K562 (cell line): Measurements from ENCODE around the gene TAF10. TPM values are rescaled to one million over a fixed set of nuclear protein-coding genes. Genes with fewer than 3 reads are reported as not detected.

Source experiments
- ATAC-seq: fragments of 200-7000 bp; cut with Tn5 transposase; 3 replicates; pipeline ENCODE4 v1.9.1; 2020; ENCODE audit warnings: moderate library complexity
- BruUV-seq: library from RNA; stranded (reverse); fragments of 400-500 nt; replicated peaks from 2 replicates; lab custom pipeline; 2021; lab: Mats Ljungman, UMichigan
- CTCF ChIA-PET: fragments of 300-600 bp; formaldehyde crosslinking; extraction: SDS; loops from one replicate; lab custom pipeline; 2021; ENCODE audit warnings: low intra/inter-chr PET ratio; lab: Yijun Ruan, JAX
- POLR2A ChIA-PET: fragments of 300-600, 350-650 bp; sonication (Branson Sonifier 250); formaldehyde crosslinking; extraction: SDS; loops from one replicate; lab custom pipeline; 2021; ENCODE audit warnings: antibody characterized with exemption, inconsistent platforms; lab: Yijun Ruan, JAX
- DNase-seq, 4 experiments: peaks; one replicate each; pipeline versions ENCODE4 v3.0.0 to v3.0.0-alpha.2; 2011 to 2018; ENCODE audit warnings: low spot score in 3 of 4, mixed read lengths in 3 of 4; ENCODE audit errors: extremely low read depth in 1 of 4
- FAIRE-seq: peaks from 2 replicates; lab custom pipeline; 2011; peaks lifted over from hg19 to GRCh38; lab: Jason Lieb, UNC
- H2AFZ ChIP-seq: 2 replicates; pipeline ENCODE4 v1.6.0; 2011; ENCODE audit warnings: low read depth, low read length, control low read depth, inconsistent platforms
- H3K27ac ChIP-seq: fragments of 200-600 bp; 3 replicates; pipeline ENCODE4 v1.8.0; 2011; ENCODE audit warnings: low read depth, mild to moderate bottlenecking, control low read depth, inconsistent platforms, low read length, moderate library complexity, mixed read lengths; ENCODE audit errors: extremely low read depth
- H3K27me3 ChIP-seq, 2 experiments: fragments of 300-600 bp in 1 of 2; 2 replicates in 1 of 2; 3 replicates in 1 of 2; pipeline versions ENCODE4 v1.6.0 to v1.8.0; 2011; ENCODE audit warnings: inconsistent platforms in 2 of 2, low read length in 2 of 2, mild to moderate bottlenecking in 1 of 2, mixed read lengths in 1 of 2, moderate library complexity in 1 of 2; ENCODE audit not compliant: control insufficient read depth in 2 of 2, insufficient read depth in 2 of 2
- H3K36me3 ChIP-seq: fragments of 300-600 bp; 3 replicates; pipeline ENCODE4 v1.8.0; 2011; ENCODE audit warnings: mild to moderate bottlenecking, low read length, inconsistent platforms; ENCODE audit not compliant: control insufficient read depth, insufficient read depth
- H3K4me1 ChIP-seq, 2 experiments: fragments of 200-600 bp in 1 of 2; replicated peaks in 1 of 2; 2 replicates in 1 of 2; 3 replicates in 1 of 2; pipeline versions ENCODE4 v1.5.1 to v1.8.0; 2011; ENCODE audit warnings: inconsistent platforms in 2 of 2, low read length in 2 of 2, mild to moderate bottlenecking in 1 of 2, mixed read lengths in 1 of 2, moderate library complexity in 1 of 2; ENCODE audit not compliant: control insufficient read depth in 2 of 2, insufficient read depth in 2 of 2
- H3K4me2 ChIP-seq: 2 replicates; pipeline ENCODE4 v1.6.1; 2011; ENCODE audit warnings: low read length, control low read depth, inconsistent platforms, mixed read lengths; ENCODE audit not compliant: insufficient read depth
- H3K4me3 ChIP-seq: fragments of 200-600 bp; sonication (generic), shearing (Covaris generic); 2 replicates; pipeline ENCODE4 v1.5.1; 2016; ENCODE audit warnings: control low read depth, inconsistent platforms
- H3K79me2 ChIP-seq: fragments of 200-600 bp; 3 replicates; pipeline ENCODE4 v1.8.0; 2011; ENCODE audit warnings: low read length, inconsistent platforms; ENCODE audit not compliant: control insufficient read depth, insufficient read depth
- H3K9ac ChIP-seq, 2 experiments: 2 replicates each; pipeline versions ENCODE4 v1.6.0 to v1.6.1; 2011; ENCODE audit warnings: low read depth in 2 of 2, low read length in 2 of 2, control low read depth in 1 of 2, inconsistent platforms in 1 of 2, mild to moderate bottlenecking in 1 of 2, mixed read lengths in 1 of 2; ENCODE audit not compliant: insufficient read depth in 1 of 2
- H3K9me1 ChIP-seq: one replicate; pipeline ENCODE4 v1.6.0; 2011; ENCODE audit warnings: inconsistent platforms, mild to moderate bottlenecking, low read length, moderate library complexity; ENCODE audit not compliant: control insufficient read depth, insufficient read depth
- H3K9me3 ChIP-seq: replicated peaks from 2 replicates; pipeline ENCODE4 v1.5.1; 2011; ENCODE audit warnings: low read depth, low read length, inconsistent platforms; ENCODE audit not compliant: control insufficient read depth, insufficient read depth
- H4K20me1 ChIP-seq: replicated peaks from 2 replicates; pipeline ENCODE4 v1.6.1; 2011; ENCODE audit warnings: low read length, inconsistent platforms, mixed read lengths; ENCODE audit not compliant: control insufficient read depth, insufficient read depth
- ARID3B ChIP-seq: fragments of 250-450 bp; sonication (Bioruptor Pico); IDR thresholded peaks from 2 replicates; pipeline ENCODE4 v1.4.0; 2020; ENCODE audit warnings: borderline replicate concordance
- ARNT ChIP-seq, 2 experiments: fragments of 450-650 bp; IDR thresholded peaks; 2 replicates each; pipeline ENCODE4 v1.6.1; 2016; ENCODE audit warnings: mild to moderate bottlenecking in 1 of 2
- BDP1 ChIP-seq: IDR thresholded peaks from 3 replicates; pipeline ENCODE4 v1.6.1; 2011; ENCODE audit not compliant: insufficient read length, insufficient read depth
- CBX2 ChIP-seq: fragments of 200-600 bp; sonication (generic); IDR thresholded peaks from one replicate; pipeline ENCODE4 v1.6.1; 2012; ENCODE audit warnings: mild to moderate bottlenecking, low read length, inconsistent platforms; ENCODE audit not compliant: insufficient read depth, poor library complexity, severe bottlenecking
- FOS ChIP-seq: IDR thresholded peaks from 3 replicates; pipeline ENCODE4 v1.6.1; 2011; ENCODE audit not compliant: insufficient read length; ENCODE audit errors: extremely low read depth
- HDAC8 ChIP-seq: fragments of 450-650 bp; IDR thresholded peaks from 2 replicates; pipeline ENCODE4 v1.6.1; 2016; ENCODE audit warnings: mild to moderate bottlenecking, missing genetic modification characterization, moderate library complexity, missing compliant biosample characterization
- JUND ChIP-seq, 2 experiments: IDR thresholded peaks; 2 replicates in 1 of 2; 3 replicates in 1 of 2; pipeline ENCODE4 v1.6.1; 2011; ENCODE audit warnings: borderline replicate concordance in 2 of 2, low read depth in 2 of 2, low read length in 2 of 2, improper control_type of control experiment in 1 of 2, missing biosample characterization in 1 of 2, missing genetic modification characterization in 1 of 2, missing genetic modification reagents in 1 of 2
- KLF1 ChIP-seq: fragments of 450-650 bp; IDR thresholded peaks from 2 replicates; pipeline ENCODE4 v1.6.1; 2016; ENCODE audit warnings: missing genetic modification characterization, missing compliant biosample characterization
- NBN ChIP-seq: fragments of 450-650 bp; IDR thresholded peaks from 2 replicates; pipeline ENCODE4 v1.6.1; 2016; ENCODE audit warnings: low read depth, mild to moderate bottlenecking
- NR2C2 ChIP-seq, 2 experiments: fragments of 200-800 bp in 1 of 2; sonication (Bioruptor generic) in 1 of 2; sonication (generic) in 1 of 2; formaldehyde crosslinking in 1 of 2; IDR thresholded peaks; 2 replicates each; pipeline versions ENCODE4 v1.6.1 to v1.8.0; 2016 to 2022; ENCODE audit warnings: mild to moderate bottlenecking in 1 of 2, missing compliant biosample characterization in 1 of 2, missing genetic modification characterization in 1 of 2, missing genetic modification reagents in 1 of 2
- RB1 ChIP-seq: fragments of 450-650 bp; IDR thresholded peaks from 2 replicates; pipeline ENCODE4 v1.6.1; 2017; ENCODE audit warnings: low read depth, mild to moderate bottlenecking
- SAFB2 ChIP-seq: fragments of 200-400 bp; formaldehyde crosslinking; IDR thresholded peaks from 2 replicates; pipeline ENCODE4 v1.6.1; 2018; ENCODE audit warnings: borderline replicate concordance, low read length, low read depth, moderate library complexity; ENCODE audit not compliant: severe bottlenecking
- SMAD3 ChIP-seq: fragments of 450-650 bp; formaldehyde crosslinking; conservative IDR thresholded peaks from 2 replicates; pipeline ENCODE4 v1.4.0; 2020; ENCODE audit warnings: mild to moderate bottlenecking
- ZBTB7A ChIP-seq: IDR thresholded peaks from 2 replicates; pipeline ENCODE4 v1.6.1; 2011; ENCODE audit warnings: low read depth, mild to moderate bottlenecking, low read length, moderate library complexity, borderline replicate concordance; ENCODE audit not compliant: control insufficient read depth
- ZC3H8 ChIP-seq: fragments of 450-650 bp; IDR thresholded peaks from 2 replicates; pipeline ENCODE4 v1.6.1; 2017
- ZNF24 ChIP-seq: fragments of 450-650 bp; IDR thresholded peaks from 2 replicates; pipeline ENCODE4 v1.6.1; 2016
- ZNF764 ChIP-seq: fragments of 250-450 bp; sonication (Bioruptor Pico); IDR thresholded peaks from 2 replicates; pipeline ENCODE4 v1.4.0; 2020; ENCODE audit warnings: low read depth, mild to moderate bottlenecking, moderate library complexity
- WGBS: fragments of 100-300 bp; shearing (Covaris generic); methylation state at CpG from one replicate; pipeline ENCODE4 v1.1.6; 2016; ENCODE audit warnings: low coverage, mixed read lengths; ENCODE audit not compliant: insufficient coverage; ENCODE audit errors: missing lambda C conversion rate; 5-methylcytosine and 5-hydroxymethylcytosine counted together
- in situ Hi-C: fragments of 300-500 bp; cut with MboI; formaldehyde crosslinking; loops from 4 replicates; pipeline ENCODE4 v1.15.0; 2018; ENCODE audit warnings: inconsistent platforms, mixed read lengths
- intact Hi-C: fragments of 100-400 bp; cut with micrococcal nuclease; formaldehyde crosslinking; loops from 2 replicates; pipeline ENCODE4 v1.14.2; 2022
- polyA plus RNA-seq, 8 experiments: library from polyadenylated mRNA; depleted of rRNA in 4 of 8; stranded (reverse) in 5 of 8; unstranded in 3 of 8; fragments of >200 nt; fragmentation: Nextera tagmentation in 2 of 8; fragmentation: Illumina TruSeq in 1 of 8; extraction: Ambion mirVana in 2 of 8; extraction: Trizol in 1 of 8; gene quantifications; 2 replicates each; pipeline versions ENCODE4 v1.2.1 to v1.2.3, GENCODE V29; 2011 to 2014; ENCODE audit warnings: inconsistent platforms in 1 of 8, missing spikeins in 1 of 8
- total RNA-seq, 7 experiments: library from RNA; depleted of rRNA in 6 of 7; stranded (reverse); fragments of >200 nt in 6 of 7; fragmentation: Illumina TruSeq in 2 of 7; extraction: Trizol in 2 of 7; gene quantifications; 2 replicates each; pipeline versions ENCODE4 v1.2.1 to v1.2.3, GENCODE V29; 2011 to 2021; ENCODE audit warnings: low replicate concordance in 1 of 7
- TF ChIP-seq, protein P1 (sequence below): IDR thresholded peaks from 2 replicates; pipeline ENCODE4 v1.6.1; 2016; ENCODE audit warnings: missing genetic modification characterization, missing compliant biosample characterization

The TAF10 gene
- total and polyA plus RNA-seq, 9 of the 15 experiments (the other 6 are each of a cell fraction or from before 2014, with no cell fraction given): 19.5 to 197 (median 121) TPM

DNA sequence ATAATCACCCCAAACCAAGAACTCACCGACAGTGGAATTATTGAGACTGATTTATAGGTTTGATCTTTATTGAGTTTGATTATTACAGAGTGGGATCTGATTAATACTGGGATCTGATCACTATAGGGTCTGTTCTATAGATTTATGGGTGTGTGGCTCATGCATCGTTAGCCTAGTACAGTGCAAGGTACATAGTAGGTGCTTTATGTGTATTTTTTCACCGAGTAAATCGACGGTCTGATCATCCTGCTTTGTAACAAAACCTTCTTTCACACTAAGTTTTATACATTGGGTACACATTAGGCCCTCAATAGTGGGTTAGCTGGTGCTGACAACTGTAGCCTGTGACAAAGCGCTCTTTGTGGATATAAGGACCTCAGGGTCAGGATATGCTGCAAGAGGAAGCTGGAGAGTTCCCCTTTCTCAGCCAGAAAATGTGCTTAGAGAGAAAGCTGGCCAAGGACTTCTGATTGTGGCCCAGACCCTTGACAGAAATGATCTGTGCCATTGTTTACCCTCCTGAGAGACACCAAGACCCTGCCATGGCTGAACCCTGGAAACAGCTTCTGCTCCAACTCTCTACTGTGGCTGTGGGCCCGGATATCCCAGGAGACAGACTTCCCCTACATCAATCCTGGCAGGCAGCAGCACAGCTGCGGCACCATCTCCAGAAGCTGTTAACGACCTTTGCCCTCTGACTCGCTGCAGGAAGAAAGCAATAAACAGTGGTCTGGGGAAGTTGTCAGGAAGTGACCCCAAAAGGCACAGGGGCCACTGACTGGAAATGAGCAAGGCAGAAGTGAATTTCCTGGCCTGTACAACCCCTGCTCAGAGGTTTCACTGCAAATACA lies 23.3 kb upstream of the TAF10 start (continued):
- TF ChIP-seq JUND (IDR thresholded peaks at IDR 0.05; ENCODE audit: borderline replicate concordance, low read depth, low read length) (0 out of 2 replicates have a peak, but pooled peaks have one; percentile 3), JUND (tag; IDR thresholded peaks at IDR 0.05; ENCODE audit: borderline replicate concordance, low read depth, low read length) (no peak), NBN (no peak), CBX2 (no peak), ZBTB7A (peak; percentile 39; the same call in 1 of the 2 replicates), HDAC8 (tag) (no peak), NR2C2 (CRISPR knock-in tag; IDR thresholded peaks at IDR 0.05) (peak; percentile 88), NR2C2 (tag; IDR thresholded peaks at IDR 0.05) (peak; percentile 90), BDP1 (no peak), SMAD3 (CRISPR knock-in tag) (no peak)

- no peak overlapping the region for H3K4me2 ChIP-seq
- intact Hi-C loops (loop anchor here (10.0 kb wide), 1 partner anchor 260 kb away; no protein-coding TSS in a partner anchor), in situ Hi-C loops (no loop called here)
- H3K79me2 ChIP-seq: no peaks in the 10 kb centered on the region
- CTCF ChIA-PET: interaction anchor here (0.6 kb wide), 1 partner anchor 105 kb away, joined by 3 read pairs; no protein-coding TSS in a partner anchor
- POLR2A ChIA-PET: interaction anchor here (0.9 kb wide), 1 partner anchor 42 kb away, joined by 3 read pairs; no protein-coding TSS in a partner anchor
- no peak overlapping the region for H3K9ac ChIP-seq
- H3K9me1 ChIP-seq: no peaks in the 10 kb centered on the region
- H4K20me1 ChIP-seq: no peaks in the 10 kb centered on the region
- peaks cover 27 to 28% of the 10 kb centered on the region in 2 experiments for H3K4me1 ChIP-seq
- 7% methylated on average over 1 of the region's 1 CpG for WGBS
- DNase-seq (no peak), FAIRE-seq (peak; percentile 19), ATAC-seq (no peak)
- no peaks in the 10 kb centered on the region for H3K9me3 ChIP-seq
- H2AFZ ChIP-seq: no peak overlapping the region
- H3K36me3 ChIP-seq: no peaks in the 10 kb centered on the region
- no TSS peak for BruUV-seq
- no peak overlapping the region for H3K27ac ChIP-seq
- no peak overlapping the region for H3K4me3 ChIP-seq
- H3K27me3 ChIP-seq: no peaks in the 10 kb centered on the region
- no peak for TF ChIP-seq ZC3H8
- no peak for TF ChIP-seq ZNF24
- TF ChIP-seq ARNT (IDR thresholded peaks at IDR 0.05): no peak
- no peak for TF ChIP-seq RB1
- no peak for TF ChIP-seq ZNF764 (CRISPR knock-in tag)
- TF ChIP-seq SAFB2: no peak
- TF ChIP-seq KLF1 (tag): no peak
- TF ChIP-seq, protein P1, sequence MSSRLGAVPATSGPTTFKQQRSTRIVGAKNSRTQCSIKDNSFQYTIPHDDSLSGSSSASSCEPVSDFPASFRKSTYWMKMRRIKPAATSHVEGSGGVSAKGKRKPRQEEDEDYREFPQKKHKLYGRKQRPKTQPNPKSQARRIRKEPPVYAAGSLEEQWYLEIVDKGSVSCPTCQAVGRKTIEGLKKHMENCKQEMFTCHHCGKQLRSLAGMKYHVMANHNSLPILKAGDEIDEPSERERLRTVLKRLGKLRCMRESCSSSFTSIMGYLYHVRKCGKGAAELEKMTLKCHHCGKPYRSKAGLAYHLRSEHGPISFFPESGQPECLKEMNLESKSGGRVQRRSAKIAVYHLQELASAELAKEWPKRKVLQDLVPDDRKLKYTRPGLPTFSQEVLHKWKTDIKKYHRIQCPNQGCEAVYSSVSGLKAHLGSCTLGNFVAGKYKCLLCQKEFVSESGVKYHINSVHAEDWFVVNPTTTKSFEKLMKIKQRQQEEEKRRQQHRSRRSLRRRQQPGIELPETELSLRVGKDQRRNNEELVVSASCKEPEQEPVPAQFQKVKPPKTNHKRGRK: no peak
- TF ChIP-seq ARID3B (CRISPR knock-in tag): no peak
- TF ChIP-seq FOS: no peak
Measured at GRCh38 chr11:6634534-6634933, 22.5 kb upstream of the TAF10 start.
